Spleen (tissue), 7 donors: Measurements from ENCODE around the gene ADGRG1.
"Not testable (repeated sequence)": the region's sequence is repeated elsewhere in the genome, so short reads cannot be mapped to it uniquely, and the experiment has no call there.

ENCODE experiments used
- CTCF ChIP-seq, 11 experiments: fragments of 200-600 bp in 7 of 11; fragments of 450-650 bp in 4 of 11; sonication (generic) in 4 of 11; IDR thresholded peaks in 8 of 11; conservative IDR thresholded peaks in 3 of 11; 1 replicate in 7 of 11; 2 replicates in 4 of 11; pipeline versions ENCODE4 v1.4.0 to v1.8.0; 2016 to 2021; ENCODE audit warnings: antibody characterized with exemption in 11 of 11, inconsistent platforms in 4 of 11, mild to moderate bottlenecking in 1 of 11
- POLR2A ChIP-seq, 3 donors: fragments of 450-650 bp; IDR thresholded peaks; one replicate each; pipeline ENCODE4 v1.5.1; 2017; ENCODE audit warnings: antibody characterized with exemption in 3 of 3, mild to moderate bottlenecking in 1 of 3
- donor health status: DM: no; HTN: no; CAD: no; lungs with moderate emphysema.
- donor health status: DM: no; HTN: no; CAD: no.
- donor health status: DM: no; HTN: no; CAD: no.

GRCh38 chr16:57712569-57712968 lies 84.1 kb downstream of the ADGRG1 start:
- not testable (repeated sequence) for TF ChIP-seq CTCF (IDR thresholded peaks at IDR 0.05 in 8 of 11, conservative IDR thresholded peaks at IDR 0.05 in 3 of 11); POLR2A (IDR thresholded peaks at IDR 0.05)
